GM19328 (cell line): ENCODE results near the gene PRDM10.

ENCODE experiments used
- ATAC-seq: cut with Tn5 transposase; IDR thresholded peaks from one replicate; pipeline ENCODE4 v1.9.1; 2021; ENCODE audit warnings: mild to moderate bottlenecking, moderate library complexity; ENCODE audit not compliant: unreplicated experiment

The PRDM10 gene

GRCh38 chr11:129854232-129854805 is 148.3 kb downstream of the PRDM10 start:
- ATAC-seq, result no peak

- no peak for ATAC-seq
Observed at GRCh38 chr11:129853518-129854231, 149.0 kb downstream of the PRDM10 start.

GRCh38 chr11:129852125-129852740 is 150.4 kb downstream of the PRDM10 start:
- ATAC-seq, result no peak
